Measurements from ENCODE around the gene ZBTB39.
"Not testable (repeated sequence)": the region's sequence is repeated elsewhere in the genome, so short reads cannot be mapped to it uniquely, and the experiment has no call there.

Gene ZBTB39

GRCh38 chr12:57031789-57032188 is 25.4 kb upstream of the ZBTB39 start:
- no peak for DNase-seq (ENCODE audit: low spot score)

GRCh38 chr12:57031138-57031725 is 24.9 kb upstream of the ZBTB39 start:
- no peak for DNase-seq (ENCODE audit: low spot score)

GRCh38 chr12:57029457-57029856 is 23.1 kb upstream of the ZBTB39 start:
- DNase-seq (ENCODE audit: low spot score), result no peak

- no peak for DNase-seq (ENCODE audit: low spot score)
Observed at GRCh38 chr12:57027805-57028153, 21.4 kb upstream of the ZBTB39 start.

- DNase-seq (ENCODE audit: low spot score), result no peak
Observed at GRCh38 chr12:57027011-57027804, 20.9 kb upstream of the ZBTB39 start.

GRCh38 chr12:57025196-57025595 is 18.9 kb upstream of the ZBTB39 start:
- no peak for DNase-seq (ENCODE audit: low spot score)

GRCh38 chr12:57022324-57022723 is 16.0 kb upstream of the ZBTB39 start:
- not testable (repeated sequence) for DNase-seq (ENCODE audit: low spot score)

- no peak for DNase-seq (ENCODE audit: low spot score)
Observed at GRCh38 chr12:57019983-57020719, 13.8 kb upstream of the ZBTB39 start.

- DNase-seq (ENCODE audit: low spot score), result no peak
Observed at GRCh38 chr12:57018906-57019305, 12.6 kb upstream of the ZBTB39 start.

GRCh38 chr12:57018353-57018752 is 12.0 kb upstream of the ZBTB39 start:
- DNase-seq (ENCODE audit: low spot score), result not testable (repeated sequence)

- DNase-seq (ENCODE audit: low spot score), result no peak
Observed at GRCh38 chr12:57016348-57016747, 10.0 kb upstream of the ZBTB39 start, which contains the start of gene TAC3. Gene TAC3 (minus strand): TSS chr12:57016529. CDS start chr12:57015797, 732 bp downstream.

- DNase-seq (ENCODE audit: low spot score), result no peak
Observed at GRCh38 chr12:57012600-57013465, 6.5 kb upstream of the ZBTB39 start.

GRCh38 chr12:57011438-57012424 is 5.4 kb upstream of the ZBTB39 start:
- no peak for DNase-seq (ENCODE audit: low spot score)

- no peak for DNase-seq (ENCODE audit: low spot score)
Observed at GRCh38 chr12:57010627-57011247, 4.4 kb upstream of the ZBTB39 start.

GRCh38 chr12:57009949-57010626 is 3.7 kb upstream of the ZBTB39 start:
- no peak for DNase-seq (ENCODE audit: low spot score)

GRCh38 chr12:57008178-57008577 is 1.8 kb upstream of the ZBTB39 start:
- DNase-seq (ENCODE audit: low spot score), result peak; percentile 69

GRCh38 chr12:57006809-57007475 is 596 bp upstream of the ZBTB39 start:
- DNase-seq (ENCODE audit: low spot score), result no peak

- DNase-seq (ENCODE audit: low spot score), result no peak
Observed at GRCh38 chr12:57004651-57005050, 1.7 kb downstream of the ZBTB39 start.

GRCh38 chr12:57003395-57003794 is 3.0 kb downstream of the ZBTB39 start:
- no peak for DNase-seq (ENCODE audit: low spot score)

Data from GM03348 (cell line).